Measurements from ENCODE around the gene SKOR1.

GRCh38 chr15:67859331-67859946 is 34.1 kb downstream of the SKOR1 start:
- TF ChIP-seq, protein P1, sequence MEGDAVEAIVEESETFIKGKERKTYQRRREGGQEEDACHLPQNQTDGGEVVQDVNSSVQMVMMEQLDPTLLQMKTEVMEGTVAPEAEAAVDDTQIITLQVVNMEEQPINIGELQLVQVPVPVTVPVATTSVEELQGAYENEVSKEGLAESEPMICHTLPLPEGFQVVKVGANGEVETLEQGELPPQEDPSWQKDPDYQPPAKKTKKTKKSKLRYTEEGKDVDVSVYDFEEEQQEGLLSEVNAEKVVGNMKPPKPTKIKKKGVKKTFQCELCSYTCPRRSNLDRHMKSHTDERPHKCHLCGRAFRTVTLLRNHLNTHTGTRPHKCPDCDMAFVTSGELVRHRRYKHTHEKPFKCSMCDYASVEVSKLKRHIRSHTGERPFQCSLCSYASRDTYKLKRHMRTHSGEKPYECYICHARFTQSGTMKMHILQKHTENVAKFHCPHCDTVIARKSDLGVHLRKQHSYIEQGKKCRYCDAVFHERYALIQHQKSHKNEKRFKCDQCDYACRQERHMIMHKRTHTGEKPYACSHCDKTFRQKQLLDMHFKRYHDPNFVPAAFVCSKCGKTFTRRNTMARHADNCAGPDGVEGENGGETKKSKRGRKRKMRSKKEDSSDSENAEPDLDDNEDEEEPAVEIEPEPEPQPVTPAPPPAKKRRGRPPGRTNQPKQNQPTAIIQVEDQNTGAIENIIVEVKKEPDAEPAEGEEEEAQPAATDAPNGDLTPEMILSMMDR (IDR thresholded peaks at IDR 0.05; ENCODE audit: control extremely low read depth in 1 of 3, insufficient read depth in 1 of 3, low read depth in 1 of 3, low read length in 3 of 3), result no peak
- TF ChIP-seq POLR2AphosphoS5 (IDR thresholded peaks at IDR 0.05; ENCODE audit: low read depth, low read length) (no peak), JUND (IDR thresholded peaks at IDR 0.05; ENCODE audit: low read length) (no peak), SIN3A (conservative IDR thresholded peaks at IDR 0.05 in 1 of 2, IDR thresholded peaks at IDR 0.05 in 1 of 2; ENCODE audit: low read depth in 1 of 2, low read length in 2 of 2) (no peak)
